ENCODE data around the gene SH3BP1. TPM values are rescaled to one million over a fixed set of nuclear protein-coding genes. Genes with fewer than 3 reads are reported as not detected.

Gene SH3BP1
- polyA plus RNA-seq, 1 donor from 2014 or later, result 0.63 TPM

- H3K9ac ChIP-seq (ENCODE audit: low read length), result no peak overlapping the region
- H3K4me2 ChIP-seq (ENCODE audit: low read length), result no peak overlapping the region
- no peak overlapping the region for H3K27ac ChIP-seq (ENCODE audit: low read length)
- no peaks in the 10 kb centered on the region for H3F3A ChIP-seq (ENCODE audit: insufficient read depth, low read length, poor library complexity, severe bottlenecking)
- TF ChIP-seq SMC3 (conservative IDR thresholded peaks at IDR 0.05; ENCODE audit: poor library complexity), result no peak
- TF ChIP-seq MXI1 (conservative IDR thresholded peaks at IDR 0.05; ENCODE audit: poor library complexity, severe bottlenecking), result no peak
- no peak for TF ChIP-seq CTCF (IDR thresholded peaks at IDR 0.05; ENCODE audit: poor library complexity, severe bottlenecking)
- no peak for TF ChIP-seq EP300 (conservative IDR thresholded peaks at IDR 0.05; ENCODE audit: poor library complexity, severe bottlenecking)
- no peak for TF ChIP-seq RAD21 (conservative IDR thresholded peaks at IDR 0.05)
- no peak for TF ChIP-seq POLR2AphosphoS5 (IDR thresholded peaks at IDR 0.05)
- TF ChIP-seq REST (IDR thresholded peaks at IDR 0.05; ENCODE audit: borderline replicate concordance), result no peak
- no peak for TF ChIP-seq TAF1 (IDR thresholded peaks at IDR 0.05; ENCODE audit: low read depth)
- no peak for TF ChIP-seq EZH2 (IDR thresholded peaks at IDR 0.05; ENCODE audit: borderline replicate concordance, insufficient read depth, low read length, poor library complexity, severe bottlenecking)
- H3K27me3 ChIP-seq (ENCODE audit: insufficient read depth, low read depth, low read length), result no peaks in the 10 kb centered on the region
- no peaks in the 10 kb centered on the region for H3K36me3 ChIP-seq (ENCODE audit: insufficient read depth, low read length)
- H2AFZ ChIP-seq (ENCODE audit: low read depth, low read length), result no peak overlapping the region
- H3K9me3 ChIP-seq (ENCODE audit: low read length), result no peaks in the 10 kb centered on the region
- no peak overlapping the region for H3K4me3 ChIP-seq (ENCODE audit: low read length)
- no peaks in the 10 kb centered on the region for H4K20me1 ChIP-seq (ENCODE audit: insufficient read depth)
- no peaks in the 10 kb centered on the region for H3K9me2 ChIP-seq (ENCODE audit: insufficient read depth, low read length)
- no peaks in the 10 kb centered on the region for H3K79me2 ChIP-seq (replicated peaks; ENCODE audit: insufficient read depth, low read length)
Measured at GRCh38 chr22:37680191-37680851, 40.9 kb downstream of the SH3BP1 start.

- H3K9me2 ChIP-seq (ENCODE audit: insufficient read depth, low read length), result no peaks in the 10 kb centered on the region
- H3K9me3 ChIP-seq (ENCODE audit: low read length), result no peaks in the 10 kb centered on the region
- no peak overlapping the region for H3K9ac ChIP-seq (ENCODE audit: low read length)
- H3F3A ChIP-seq (ENCODE audit: insufficient read depth, low read length, poor library complexity, severe bottlenecking), result no peaks in the 10 kb centered on the region
- H3K4me2 ChIP-seq (ENCODE audit: low read length), result no peak overlapping the region
- no peaks in the 10 kb centered on the region for H4K20me1 ChIP-seq (ENCODE audit: insufficient read depth)
- H3K36me3 ChIP-seq (ENCODE audit: insufficient read depth, low read length), result no peaks in the 10 kb centered on the region
- H2AFZ ChIP-seq (ENCODE audit: low read depth, low read length), result no peak overlapping the region
- no peak overlapping the region for H3K27ac ChIP-seq (ENCODE audit: low read length)
- H3K27me3 ChIP-seq (ENCODE audit: insufficient read depth, low read depth, low read length), result no peaks in the 10 kb centered on the region
- no peak overlapping the region for H3K4me3 ChIP-seq (ENCODE audit: low read length)
- H3K79me2 ChIP-seq (replicated peaks; ENCODE audit: insufficient read depth, low read length), result no peaks in the 10 kb centered on the region
- TF ChIP-seq EZH2 (IDR thresholded peaks at IDR 0.05; ENCODE audit: borderline replicate concordance, insufficient read depth, low read length, poor library complexity, severe bottlenecking) (no peak), CTCF (IDR thresholded peaks at IDR 0.05; ENCODE audit: poor library complexity, severe bottlenecking) (no peak), SMC3 (conservative IDR thresholded peaks at IDR 0.05; ENCODE audit: poor library complexity) (no peak), EP300 (conservative IDR thresholded peaks at IDR 0.05; ENCODE audit: poor library complexity, severe bottlenecking) (no peak)
Measured at GRCh38 chr22:37681001-37681424, 41.5 kb downstream of the SH3BP1 start.

Data from neural cell (in vitro differentiated cells).